ENCODE results near the gene ZBTB46.

DNA sequence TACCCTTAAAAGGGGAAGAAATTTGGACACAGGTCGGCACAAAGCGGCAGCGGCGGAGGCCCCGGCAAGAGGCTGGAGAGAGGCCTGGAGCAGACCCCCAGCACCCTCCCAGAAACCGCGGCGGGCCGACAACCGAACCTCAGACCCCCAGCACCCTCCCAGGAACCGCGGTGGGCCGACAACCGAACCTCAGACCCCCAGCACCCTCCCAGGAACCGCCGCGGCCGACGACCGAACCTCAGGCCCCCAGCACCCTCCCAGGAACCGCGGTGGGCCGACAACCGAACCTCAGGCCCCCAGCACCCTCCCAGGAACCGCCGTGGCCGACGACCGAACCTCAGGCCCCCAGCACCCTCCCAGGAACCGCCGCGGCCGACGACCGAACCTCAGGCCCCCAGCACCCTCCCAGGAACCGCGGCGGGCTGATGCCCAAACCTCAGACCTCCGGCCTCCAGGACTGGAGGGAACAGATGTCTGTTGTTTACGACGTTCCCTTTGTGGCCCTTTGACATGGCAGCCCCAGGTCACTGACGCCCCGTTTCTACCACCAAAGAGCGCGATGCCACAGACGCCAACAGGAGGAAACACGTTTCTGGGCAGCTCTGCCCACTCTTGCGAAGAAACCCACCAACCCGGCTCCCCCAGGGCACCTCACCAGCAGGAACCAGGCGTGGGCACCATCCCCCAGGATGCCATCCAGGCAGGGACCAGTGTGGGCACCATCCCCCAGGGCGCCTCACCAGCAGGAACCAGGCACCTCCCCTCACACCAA is 28.4 kb downstream of the ZBTB46 start:
- TF ChIP-seq, protein P1, sequence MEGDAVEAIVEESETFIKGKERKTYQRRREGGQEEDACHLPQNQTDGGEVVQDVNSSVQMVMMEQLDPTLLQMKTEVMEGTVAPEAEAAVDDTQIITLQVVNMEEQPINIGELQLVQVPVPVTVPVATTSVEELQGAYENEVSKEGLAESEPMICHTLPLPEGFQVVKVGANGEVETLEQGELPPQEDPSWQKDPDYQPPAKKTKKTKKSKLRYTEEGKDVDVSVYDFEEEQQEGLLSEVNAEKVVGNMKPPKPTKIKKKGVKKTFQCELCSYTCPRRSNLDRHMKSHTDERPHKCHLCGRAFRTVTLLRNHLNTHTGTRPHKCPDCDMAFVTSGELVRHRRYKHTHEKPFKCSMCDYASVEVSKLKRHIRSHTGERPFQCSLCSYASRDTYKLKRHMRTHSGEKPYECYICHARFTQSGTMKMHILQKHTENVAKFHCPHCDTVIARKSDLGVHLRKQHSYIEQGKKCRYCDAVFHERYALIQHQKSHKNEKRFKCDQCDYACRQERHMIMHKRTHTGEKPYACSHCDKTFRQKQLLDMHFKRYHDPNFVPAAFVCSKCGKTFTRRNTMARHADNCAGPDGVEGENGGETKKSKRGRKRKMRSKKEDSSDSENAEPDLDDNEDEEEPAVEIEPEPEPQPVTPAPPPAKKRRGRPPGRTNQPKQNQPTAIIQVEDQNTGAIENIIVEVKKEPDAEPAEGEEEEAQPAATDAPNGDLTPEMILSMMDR (conservative IDR thresholded peaks at IDR 0.05; ENCODE audit: low read length) = no peak
- no peak for TF ChIP-seq EZH2phosphoT487 (IDR thresholded peaks at IDR 0.05; ENCODE audit: borderline replicate concordance, low read depth, low read length)

Data from OCI-LY7 (cell line).